Measurements from ENCODE around the gene TNFAIP3. TPM values are rescaled to one million over a fixed set of nuclear protein-coding genes. Genes with fewer than 3 reads are reported as not detected.

Gene TNFAIP3
- total RNA-seq, 4 donors from 2014 or later: 5.9 to 7.8 (median 7.3) TPM

DNA sequence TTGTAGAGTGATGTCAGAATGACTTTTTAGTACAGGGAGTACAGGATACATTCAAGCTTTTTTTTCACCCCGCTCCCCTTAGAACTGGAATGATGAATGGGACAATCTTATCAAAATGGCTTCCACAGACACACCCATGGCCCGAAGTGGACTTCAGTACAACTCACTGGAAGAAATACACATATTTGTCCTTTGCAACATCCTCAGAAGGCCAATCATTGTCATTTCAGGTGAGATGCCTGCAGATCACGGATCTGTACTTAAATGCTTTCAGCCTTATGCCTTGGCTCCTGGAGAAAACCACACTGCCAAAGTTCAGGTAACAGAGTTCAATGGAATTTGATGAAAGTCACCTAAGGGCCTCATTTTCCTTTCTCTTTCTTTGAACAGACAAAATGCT lies 8.5 kb downstream of the TNFAIP3 start:
- no peak for DNase-seq
- H3K36me3 ChIP-seq: peaks cover 18 to 25% of the 10 kb centered on the region in 2 donors
- peaks cover 24 to 50% of the 10 kb centered on the region in 2 donors for H3K4me1 ChIP-seq
- H3K27me3 ChIP-seq: no peaks in the 10 kb centered on the region
- TF ChIP-seq POLR2A (IDR thresholded peaks at IDR 0.05) (no peak), CTCF (IDR thresholded peaks at IDR 0.05) (no peak)
- no peak overlapping the region for H3K4me3 ChIP-seq (replicated peaks in 1 of 3)
- H3K27ac ChIP-seq: no peak overlapping the region
- no peaks in the 10 kb centered on the region for H3K9me3 ChIP-seq
- WGBS, 2 donors: 89 to 94% methylated on average over 3 of the region's 3 CpGs
- intact Hi-C loops (cut with DNase I): no loop called here

GRCh38 chr6:137876547-137876946 lies 9.5 kb downstream of the TNFAIP3 start:
- TF ChIP-seq CTCF (IDR thresholded peaks at IDR 0.05) (no peak), POLR2A (IDR thresholded peaks at IDR 0.05) (no peak)
- no peaks in the 10 kb centered on the region for H3K27me3 ChIP-seq
- no peak overlapping the region for H3K4me3 ChIP-seq (replicated peaks in 1 of 3)
- 96 to 100% methylated on average over 2 of the region's 2 CpGs for WGBS, 2 donors
- intact Hi-C loops (cut with DNase I): no loop called here
- peaks cover 24 to 40% of the 10 kb centered on the region in 2 donors for H3K4me1 ChIP-seq
- no peak overlapping the region for H3K27ac ChIP-seq
- DNase-seq: no peak
- peaks cover 27 to 33% of the 10 kb centered on the region in 2 donors for H3K36me3 ChIP-seq
- H3K9me3 ChIP-seq: no peaks in the 10 kb centered on the region

- no peaks in the 10 kb centered on the region for H3K27me3 ChIP-seq
- H3K9me3 ChIP-seq: no peaks in the 10 kb centered on the region
- no peak overlapping the region for H3K27ac ChIP-seq
- H3K36me3 ChIP-seq: peaks cover 28 to 35% of the 10 kb centered on the region in 2 donors
- no peak for DNase-seq
- no peak overlapping the region for H3K4me3 ChIP-seq (replicated peaks in 1 of 3)
- intact Hi-C loops (cut with DNase I): no loop called here
- 94 to 100% methylated on average over 3 of the region's 3 CpGs for WGBS, 2 donors
- no peak for TF ChIP-seq POLR2A (IDR thresholded peaks at IDR 0.05)
- TF ChIP-seq CTCF (IDR thresholded peaks at IDR 0.05): no peak
- H3K4me1 ChIP-seq: peaks cover 23 to 36% of the 10 kb centered on the region in 2 donors
These were observed 10.1 kb downstream of the TNFAIP3 start for GRCh38 chr6:137877113-137877512.

- peaks cover 18 to 31% of the 10 kb centered on the region in 2 donors for H3K4me1 ChIP-seq
- H3K36me3 ChIP-seq: peaks cover 28 to 35% of the 10 kb centered on the region in 2 donors
- peak overlapping the region in 1 of 3 donors; percentile 70 for H3K27ac ChIP-seq
- TF ChIP-seq POLR2A (IDR thresholded peaks at IDR 0.05) (no peak), CTCF (IDR thresholded peaks at IDR 0.05) (no peak)
- DNase-seq: no peak
- WGBS, 2 donors: 98 to 99% methylated on average over 5 of the region's 5 CpGs
- no peaks in the 10 kb centered on the region for H3K27me3 ChIP-seq
- no peaks in the 10 kb centered on the region for H3K9me3 ChIP-seq
- intact Hi-C loops (cut with DNase I): no loop called here
- H3K4me3 ChIP-seq (replicated peaks in 1 of 3): no peak overlapping the region
These were observed 10.5 kb downstream of the TNFAIP3 start for GRCh38 chr6:137877606-137878005.

- Histone ChIP-seq H3K27me3 (no peaks in the 10 kb centered on the region), H3K27ac (peak overlapping the region in 2 of 3 donors; percentile 57 to 70), H3K36me3 (peaks cover 28 to 35% of the 10 kb centered on the region in 2 donors), H3K9me3 (no peaks in the 10 kb centered on the region), H3K4me1 (peaks cover 16 to 27% of the 10 kb centered on the region in 2 donors), H3K4me3 (replicated peaks in 1 of 3) (no peak overlapping the region)
- DNase-seq: no peak
- 87 to 92% methylated on average over 2 of the region's 2 CpGs for WGBS, 2 donors
- intact Hi-C loops (cut with DNase I): no loop called here
- TF ChIP-seq POLR2A (IDR thresholded peaks at IDR 0.05) (no peak), CTCF (IDR thresholded peaks at IDR 0.05) (no peak)
These were observed 11.0 kb downstream of the TNFAIP3 start for GRCh38 chr6:137878029-137878428.

Measured in thyroid gland (tissue), 4 donors.